Measurements from ENCODE around the gene ANKRD12.

The ANKRD12 gene

GRCh38 chr18:9094307-9095226, 42.0 kb upstream of the ANKRD12 start:
- no peak overlapping the region for H3K4me3 ChIP-seq (ENCODE audit: low read length)
- DNase-seq (ENCODE audit: low read depth), result no peak
- TF ChIP-seq CTCF (conservative IDR thresholded peaks at IDR 0.05; ENCODE audit: low read depth, low read length), result no peak

GRCh38 chr18:9095297-9096006, 41.1 kb upstream of the ANKRD12 start:
- no peak for TF ChIP-seq CTCF (conservative IDR thresholded peaks at IDR 0.05; ENCODE audit: low read depth, low read length)
- no peak overlapping the region for H3K4me3 ChIP-seq (ENCODE audit: low read length)

GRCh38 chr18:9096007-9096371, 40.6 kb upstream of the ANKRD12 start:
- no peak for TF ChIP-seq CTCF (conservative IDR thresholded peaks at IDR 0.05; ENCODE audit: low read depth, low read length)
- DNase-seq (ENCODE audit: low read depth), result no peak
- H3K4me3 ChIP-seq (ENCODE audit: low read length), result no peak overlapping the region

More at GRCh38 chr18:9095297-9096006, 41.1 kb upstream of the ANKRD12 start:
- DNase-seq (ENCODE audit: low read depth), result no peak

- no peak overlapping the region for H3K4me3 ChIP-seq (ENCODE audit: low read length)
- no peak for TF ChIP-seq CTCF (conservative IDR thresholded peaks at IDR 0.05; ENCODE audit: low read depth, low read length)
- no peak for DNase-seq (ENCODE audit: low read depth)
Observed at GRCh38 chr18:9096685-9097084, 39.9 kb upstream of the ANKRD12 start.

GRCh38 chr18:9097349-9097748, 39.2 kb upstream of the ANKRD12 start:
- no peak for TF ChIP-seq CTCF (conservative IDR thresholded peaks at IDR 0.05; ENCODE audit: low read depth, low read length)
- no peak overlapping the region for H3K4me3 ChIP-seq (ENCODE audit: low read length)
- no peak for DNase-seq (ENCODE audit: low read depth)

- no peak for TF ChIP-seq CTCF (conservative IDR thresholded peaks at IDR 0.05; ENCODE audit: low read depth, low read length)
- DNase-seq (ENCODE audit: low read depth), result no peak
- no peak overlapping the region for H3K4me3 ChIP-seq (ENCODE audit: low read length)
Observed at GRCh38 chr18:9100796-9101195, 35.8 kb upstream of the ANKRD12 start.

Data from retinal pigment epithelial cell (primary cell).